HEK293T (cell line): ENCODE measurements around the gene NTN1.

ENCODE experiments used
- FOXK2 ChIP-seq: fragments of 450-650 bp; IDR thresholded peaks from 2 replicates; pipeline ENCODE4 v1.6.1; 2016; ENCODE audit warnings: mild to moderate bottlenecking
- FOXM1 ChIP-seq: fragments of 450-650 bp; IDR thresholded peaks from 2 replicates; pipeline ENCODE4 v1.6.1; 2017; ENCODE audit warnings: mild to moderate bottlenecking, borderline replicate concordance

- no peak for TF ChIP-seq FOXM1
- TF ChIP-seq FOXK2 = no peak
Measured at GRCh38 chr17:9053406-9053805, 32.1 kb downstream of the NTN1 start.
